ENCODE measurements around the gene ZFAND3.
A peak's percentile ranks its signal among the peaks of the same experiment; 100 is the strongest.

The ZFAND3 gene, protein sequence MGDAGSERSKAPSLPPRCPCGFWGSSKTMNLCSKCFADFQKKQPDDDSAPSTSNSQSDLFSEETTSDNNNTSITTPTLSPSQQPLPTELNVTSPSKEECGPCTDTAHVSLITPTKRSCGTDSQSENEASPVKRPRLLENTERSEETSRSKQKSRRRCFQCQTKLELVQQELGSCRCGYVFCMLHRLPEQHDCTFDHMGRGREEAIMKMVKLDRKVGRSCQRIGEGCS

GRCh38 chr6:37819177-37819801 is at the start of gene ZFAND3:
TSS of gene ZFAND3 (plus strand) at chr6:37819727. CDS start at chr6:37819946, 219 bp downstream.
- DNase-seq: peak; percentile 93 to 96

GRCh38 chr6:37774028-37774680 is 45.4 kb upstream of the ZFAND3 start:
- DNase-seq: no peak

DNA sequence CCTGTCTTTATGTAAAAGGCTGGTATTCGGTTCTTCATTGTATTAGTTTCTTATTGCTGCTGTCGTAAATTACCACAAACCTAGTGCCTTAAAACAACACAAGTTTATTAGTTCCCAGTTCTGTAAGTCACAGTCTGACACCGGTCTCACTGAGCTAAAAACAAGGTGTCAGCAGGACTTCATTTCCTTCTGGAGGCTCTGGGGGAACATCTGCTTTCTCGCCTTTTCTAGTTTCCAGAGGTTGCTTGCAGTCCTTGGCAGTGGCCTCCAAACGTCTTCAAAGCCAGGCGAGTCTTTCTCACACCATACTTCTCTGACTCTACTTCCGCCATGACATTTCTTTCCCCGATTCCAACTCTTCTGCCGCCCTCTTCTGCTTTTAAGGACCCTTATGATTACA is 43.0 kb upstream of the ZFAND3 start:
- DNase-seq: no peak

DNA sequence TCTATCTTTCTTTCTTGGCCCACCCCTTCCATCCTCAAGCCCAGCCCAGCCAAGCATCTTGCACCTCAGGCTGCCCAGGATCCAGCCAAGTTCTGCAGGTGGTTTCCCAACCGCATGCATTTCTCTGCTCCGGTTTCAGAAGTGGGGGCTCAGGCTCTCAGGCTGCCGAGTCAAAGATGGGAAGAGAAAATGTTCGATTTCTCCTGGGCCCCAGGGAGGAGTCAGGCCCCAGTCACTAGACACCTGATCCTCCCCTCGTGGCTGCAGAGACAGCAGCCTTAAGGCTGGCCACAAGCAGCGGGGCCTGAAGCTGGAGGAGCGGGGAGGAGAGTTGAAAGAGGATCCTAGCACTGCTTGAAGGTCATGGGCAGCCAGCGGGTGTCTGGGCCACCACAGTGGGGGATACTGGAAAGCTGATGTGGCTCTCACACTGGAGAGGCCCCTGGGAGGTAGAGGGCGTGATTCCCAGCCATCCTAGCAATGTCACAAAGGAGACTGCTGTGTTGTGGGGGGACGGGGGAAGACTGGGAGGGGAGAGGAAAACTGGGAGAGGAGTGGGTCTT is 42.2 kb upstream of the ZFAND3 start:
- no peak for DNase-seq

- no peak for DNase-seq
Observed at GRCh38 chr6:37779111-37779800, 40.3 kb upstream of the ZFAND3 start.

DNA sequence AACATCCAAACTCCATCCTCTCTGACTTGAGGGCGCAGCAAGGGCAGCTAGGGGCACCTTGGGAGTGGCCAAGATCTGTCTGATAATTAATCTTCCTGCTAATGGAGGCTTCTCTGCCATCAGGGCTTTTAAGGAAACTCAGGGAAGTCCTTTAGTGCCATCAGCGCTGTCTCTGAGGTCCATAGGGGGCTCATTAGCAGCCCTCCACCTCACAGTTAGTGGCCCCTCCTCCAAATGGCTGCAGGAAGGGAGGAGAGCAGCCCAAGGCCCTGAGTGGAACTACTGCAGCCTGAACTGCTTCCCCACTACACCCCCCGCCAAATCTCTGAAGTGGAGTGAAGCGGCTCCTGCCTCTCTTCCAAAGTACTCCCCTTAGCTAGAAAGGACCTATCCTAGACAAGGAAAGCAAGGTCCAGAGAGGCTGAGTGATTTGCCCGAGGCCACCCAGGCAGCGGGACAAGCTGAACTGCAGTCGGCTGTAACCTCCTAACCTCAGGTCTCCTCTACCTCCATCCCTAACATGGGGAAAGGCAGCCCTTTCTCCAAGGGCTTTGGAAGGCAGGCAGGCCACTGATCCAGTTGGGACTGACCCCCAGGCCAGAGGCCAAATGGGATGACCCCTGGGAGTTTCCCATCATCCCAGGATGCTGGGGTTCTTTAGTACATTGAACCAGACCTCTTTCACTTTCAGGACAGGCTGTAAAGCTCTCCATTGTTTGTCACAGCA is 39.5 kb upstream of the ZFAND3 start:
- no peak for DNase-seq

- DNase-seq: no peak
Observed at GRCh38 chr6:37781788-37782187, 37.7 kb upstream of the ZFAND3 start.

GRCh38 chr6:37783025-37783855 is 36.3 kb upstream of the ZFAND3 start:
- DNase-seq: no peak

DNA sequence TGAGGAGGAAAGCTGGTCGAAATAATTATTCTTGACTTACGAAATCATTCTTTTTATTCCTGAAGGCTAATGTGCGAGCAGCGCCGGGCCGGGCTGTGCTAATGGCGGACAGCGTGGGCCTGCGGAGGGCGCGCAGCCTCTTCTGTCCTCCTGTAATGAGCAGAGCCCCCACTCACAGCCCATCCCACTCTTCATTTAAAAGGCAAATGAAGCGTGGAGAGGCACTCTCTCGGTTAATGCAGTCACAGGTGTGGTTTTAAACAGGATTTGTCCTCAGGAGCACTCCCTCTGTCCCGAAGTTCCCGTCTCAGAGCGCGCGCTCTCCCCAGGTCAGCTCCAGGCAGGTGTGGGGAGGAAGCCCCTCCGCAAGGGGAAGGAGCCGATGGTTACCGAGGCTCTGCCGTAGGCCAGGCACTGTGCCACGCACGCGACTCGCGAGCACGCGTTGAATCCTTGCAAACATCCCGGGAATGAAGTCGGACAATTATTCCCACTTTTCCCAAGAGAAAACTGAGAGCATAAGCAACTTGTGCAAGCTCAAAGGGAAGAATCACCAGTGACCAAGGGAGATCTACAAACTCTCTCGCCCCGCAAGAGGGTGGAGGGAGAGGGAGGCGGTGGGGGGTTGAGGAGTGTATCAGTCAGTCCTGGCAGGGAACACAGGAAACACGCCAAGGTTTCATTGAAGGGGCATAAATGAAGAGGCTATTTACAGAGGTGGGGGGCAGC is 35.5 kb upstream of the ZFAND3 start:
- DNase-seq: peak in 1 of 2 donors; percentile 2

DNA sequence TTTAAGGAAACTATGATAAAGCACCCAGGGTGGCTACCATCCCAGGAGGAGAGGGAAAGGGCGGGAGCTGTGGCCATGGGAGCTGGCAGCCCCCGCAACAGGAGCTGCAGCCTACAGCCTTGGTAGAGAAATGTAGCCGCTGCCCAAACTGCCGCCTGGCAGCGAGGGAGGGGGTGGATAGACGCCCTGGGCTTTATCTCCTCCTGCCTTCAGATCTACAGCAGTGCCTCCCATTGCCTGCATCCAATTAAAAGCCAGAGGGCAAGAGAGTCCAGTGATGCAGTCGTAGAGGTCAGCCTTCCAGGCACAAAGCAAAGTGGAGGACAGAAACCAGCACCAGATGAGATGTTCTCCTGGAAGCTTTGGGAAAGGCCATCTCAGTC is 35.0 kb upstream of the ZFAND3 start:
- DNase-seq: no peak

GRCh38 chr6:37785002-37785662 is 34.4 kb upstream of the ZFAND3 start:
- DNase-seq: no peak

GRCh38 chr6:37785663-37786270 is 33.8 kb upstream of the ZFAND3 start:
- no peak for DNase-seq

GRCh38 chr6:37787216-37787615 is 32.3 kb upstream of the ZFAND3 start:
- DNase-seq: no peak

DNA sequence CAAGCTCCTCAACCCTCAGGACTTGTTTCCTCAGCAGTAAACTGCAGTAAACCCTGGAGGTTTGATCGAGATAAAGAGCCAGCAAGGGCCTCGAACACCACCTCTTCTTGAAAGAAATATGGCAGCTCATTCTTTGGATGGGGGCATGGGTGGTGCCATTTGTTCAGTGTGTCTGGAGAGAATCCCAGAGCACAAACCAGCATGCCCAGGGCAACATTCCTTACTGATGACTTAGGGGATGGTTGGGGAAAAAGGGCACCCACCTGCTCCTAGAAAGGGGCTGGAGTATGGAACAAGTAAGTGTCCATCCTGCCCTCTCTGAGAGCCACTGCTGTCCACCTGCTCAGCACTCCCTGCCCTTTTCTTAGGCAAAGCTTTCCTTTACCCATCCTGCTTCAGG is 31.3 kb upstream of the ZFAND3 start:
- DNase-seq: no peak

DNA sequence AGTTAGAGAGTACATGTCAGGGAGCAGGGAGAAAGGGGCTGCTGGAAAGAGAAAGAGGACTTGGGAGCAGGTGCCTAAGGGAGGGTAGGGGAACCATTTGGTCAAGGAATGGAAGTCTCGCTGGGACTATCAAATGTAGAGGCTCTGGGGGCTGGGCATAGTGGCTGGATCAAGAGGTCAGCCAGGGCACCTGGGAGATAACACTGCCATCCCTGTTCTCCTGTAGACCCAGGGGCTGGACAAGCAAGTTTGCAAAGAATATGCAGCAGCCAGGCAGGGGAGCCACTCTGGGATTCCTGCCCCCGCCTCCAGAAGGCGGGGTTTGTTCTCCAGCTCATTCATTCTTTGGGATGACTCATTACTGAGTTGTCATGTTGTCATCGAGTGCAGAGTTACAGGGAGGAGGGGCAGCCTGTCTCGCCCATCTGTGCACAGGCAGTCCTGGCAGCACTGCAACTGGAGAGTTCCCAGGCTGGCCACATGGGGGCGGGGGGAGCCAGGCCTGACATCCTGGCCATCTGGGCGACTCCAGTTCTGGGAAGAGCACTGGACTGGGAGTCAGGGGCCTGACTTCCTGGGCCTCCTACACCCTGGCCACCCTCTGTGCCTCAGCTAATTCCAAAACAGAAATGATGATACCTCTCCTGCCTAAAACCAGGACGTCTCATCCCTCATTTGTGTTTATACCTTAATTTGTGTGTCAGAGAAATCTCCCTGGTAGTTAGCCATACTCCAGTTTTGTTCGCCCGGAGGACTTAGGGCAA is 28.2 kb upstream of the ZFAND3 start:
- DNase-seq: peak; percentile 74 to 85

GRCh38 chr6:37792457-37793033 is 27.0 kb upstream of the ZFAND3 start:
- no peak for DNase-seq

DNA sequence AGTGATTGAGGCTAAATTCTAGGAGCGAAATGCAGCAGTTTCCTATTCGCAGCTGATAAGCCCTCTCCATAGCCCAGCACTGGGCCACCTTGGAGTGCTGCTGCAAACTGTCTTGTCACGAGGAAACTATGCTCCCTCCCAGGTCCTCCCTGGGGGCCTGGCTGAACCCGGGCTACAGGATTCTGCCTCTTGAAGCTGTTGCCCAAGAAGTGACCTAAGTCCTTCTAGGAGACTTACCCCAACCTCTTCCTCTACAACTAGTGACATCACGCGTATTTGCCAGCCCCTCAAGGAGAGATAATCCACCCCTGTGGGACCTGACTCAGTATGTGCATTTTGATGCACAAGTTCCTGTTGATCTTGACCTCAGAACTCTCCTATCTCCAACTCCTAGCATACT is 26.5 kb upstream of the ZFAND3 start:
- DNase-seq: no peak

DNA sequence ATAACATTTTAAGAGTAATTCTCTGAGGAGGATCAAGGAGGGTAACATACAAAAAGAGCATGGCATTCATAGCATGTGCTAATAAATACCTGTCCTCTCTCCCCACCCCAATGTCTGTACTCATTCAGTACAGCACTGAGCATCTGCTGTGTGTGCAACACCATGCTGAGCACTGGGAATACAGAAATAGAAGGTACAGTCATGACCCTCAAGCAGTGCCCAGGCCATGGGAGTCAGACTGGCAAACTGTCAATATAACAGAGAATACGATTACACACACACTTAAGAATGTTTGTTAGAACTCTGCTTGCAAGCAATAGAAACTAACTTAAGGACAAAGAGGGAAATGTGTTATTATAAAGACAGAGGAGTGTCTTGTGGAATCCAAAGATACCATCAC is 24.7 kb upstream of the ZFAND3 start:
- no peak for DNase-seq

All from CD4-positive, alpha-beta T cell treated with Interleukin-4 for 1 hour (primary cell).